ENCODE data around the gene GLP2R.
"Not testable (repeated sequence)": the region's sequence is repeated elsewhere in the genome, so short reads cannot be mapped to it uniquely, and the experiment has no call there.

The GLP2R gene

DNA sequence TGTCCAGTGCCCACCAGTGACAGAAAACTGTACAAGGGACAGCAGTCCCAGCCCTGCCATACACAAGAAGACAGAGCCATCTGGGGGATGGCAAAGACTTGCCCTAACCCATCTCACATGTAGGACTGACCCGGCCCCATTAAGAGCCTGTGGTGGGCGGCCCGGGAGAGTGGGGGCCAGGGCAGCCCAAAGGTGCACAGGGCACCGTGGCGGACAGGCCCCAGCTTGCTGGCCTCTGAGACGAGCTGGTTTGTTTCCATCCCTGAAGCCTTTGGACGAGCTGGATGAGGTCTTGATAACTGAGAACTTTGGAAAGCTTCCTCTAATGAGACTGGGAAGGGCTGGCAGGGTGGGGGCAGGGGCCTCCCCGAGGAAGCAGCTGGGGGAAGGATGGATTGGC lies 90.4 kb downstream of the GLP2R start:
- TF ChIP-seq, protein P1, sequence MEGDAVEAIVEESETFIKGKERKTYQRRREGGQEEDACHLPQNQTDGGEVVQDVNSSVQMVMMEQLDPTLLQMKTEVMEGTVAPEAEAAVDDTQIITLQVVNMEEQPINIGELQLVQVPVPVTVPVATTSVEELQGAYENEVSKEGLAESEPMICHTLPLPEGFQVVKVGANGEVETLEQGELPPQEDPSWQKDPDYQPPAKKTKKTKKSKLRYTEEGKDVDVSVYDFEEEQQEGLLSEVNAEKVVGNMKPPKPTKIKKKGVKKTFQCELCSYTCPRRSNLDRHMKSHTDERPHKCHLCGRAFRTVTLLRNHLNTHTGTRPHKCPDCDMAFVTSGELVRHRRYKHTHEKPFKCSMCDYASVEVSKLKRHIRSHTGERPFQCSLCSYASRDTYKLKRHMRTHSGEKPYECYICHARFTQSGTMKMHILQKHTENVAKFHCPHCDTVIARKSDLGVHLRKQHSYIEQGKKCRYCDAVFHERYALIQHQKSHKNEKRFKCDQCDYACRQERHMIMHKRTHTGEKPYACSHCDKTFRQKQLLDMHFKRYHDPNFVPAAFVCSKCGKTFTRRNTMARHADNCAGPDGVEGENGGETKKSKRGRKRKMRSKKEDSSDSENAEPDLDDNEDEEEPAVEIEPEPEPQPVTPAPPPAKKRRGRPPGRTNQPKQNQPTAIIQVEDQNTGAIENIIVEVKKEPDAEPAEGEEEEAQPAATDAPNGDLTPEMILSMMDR (IDR thresholded peaks at IDR 0.05; ENCODE audit: low read depth, low read length, missing control alignments), result no peak
- no peak for DNase-seq (ENCODE audit: low read depth)
- no peak overlapping the region for H3K4me3 ChIP-seq (ENCODE audit: low read depth, low read length)

DNA sequence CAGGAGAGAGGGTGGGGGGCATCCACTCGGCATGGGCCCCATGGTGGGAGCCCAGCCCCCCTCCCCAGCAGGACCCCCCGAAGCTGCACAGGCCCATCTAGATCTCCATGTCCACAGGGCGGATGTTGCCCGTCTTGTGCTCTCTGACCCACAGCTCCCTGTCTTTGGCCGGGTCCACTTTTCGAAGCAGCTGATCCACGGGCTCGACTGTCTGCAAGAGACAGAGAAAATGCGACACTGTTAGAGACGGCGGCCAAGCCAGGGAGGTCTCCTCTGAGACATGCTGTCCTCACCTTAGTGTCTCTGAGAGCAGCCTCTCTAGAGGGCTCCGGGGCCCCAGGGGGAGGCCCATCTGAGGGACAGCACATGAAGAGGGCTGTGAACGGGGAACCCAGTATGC lies 91.4 kb downstream of the GLP2R start:
- no peak overlapping the region for H3K4me3 ChIP-seq (ENCODE audit: low read depth, low read length)
- TF ChIP-seq, protein P1 (IDR thresholded peaks at IDR 0.05; ENCODE audit: low read depth, low read length, missing control alignments), result no peak

DNA sequence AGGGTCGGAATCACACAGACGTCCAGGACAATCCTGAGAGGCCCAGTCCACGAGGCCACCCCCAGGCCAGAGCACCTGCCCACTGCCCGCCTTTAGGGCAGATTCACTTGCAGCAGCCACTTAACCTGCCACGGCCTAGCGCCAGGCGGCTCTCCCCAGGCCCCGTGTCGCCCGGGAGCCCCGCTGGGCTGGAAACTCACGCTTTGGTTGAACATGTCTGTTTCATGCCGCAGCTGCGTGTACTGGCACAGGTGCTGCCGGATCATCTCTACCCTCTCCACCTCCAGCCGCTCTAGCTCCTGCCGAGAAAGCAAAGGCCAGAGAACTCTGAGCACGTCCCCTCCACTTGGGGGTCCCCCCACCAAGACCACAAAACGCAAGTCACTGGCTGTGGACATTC lies 92.1 kb downstream of the GLP2R start:
- H3K4me3 ChIP-seq (ENCODE audit: low read depth, low read length), result no peak overlapping the region
- DNase-seq (ENCODE audit: low read depth), result no peak
- TF ChIP-seq, protein P1 (IDR thresholded peaks at IDR 0.05; ENCODE audit: low read depth, low read length, missing control alignments), result no peak

More for the DNA sequence above, 91.4 kb downstream of the GLP2R start:
- no peak for DNase-seq (ENCODE audit: low read depth)

DNA sequence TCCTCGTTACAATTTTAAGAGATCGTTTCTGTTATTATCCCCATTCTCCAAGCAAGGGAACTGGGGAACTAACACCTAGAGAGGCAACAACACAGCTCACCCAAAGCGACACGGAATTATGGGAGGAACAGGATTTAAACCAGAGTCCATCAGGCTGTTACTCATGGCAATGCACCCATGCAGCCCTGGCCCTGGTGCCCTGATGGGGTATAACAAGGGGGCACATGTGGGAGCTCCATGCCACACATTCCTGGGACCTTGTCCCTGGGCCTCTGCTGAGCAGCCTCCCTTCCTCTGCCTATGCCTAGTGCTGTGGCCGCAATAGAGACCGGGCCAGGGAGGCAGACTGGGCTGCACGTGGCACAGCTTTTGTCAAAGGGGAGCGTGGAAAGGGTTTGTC lies 92.6 kb downstream of the GLP2R start:
- DNase-seq (ENCODE audit: low read depth), result no peak
- no peak overlapping the region for H3K4me3 ChIP-seq (ENCODE audit: low read depth, low read length)
- TF ChIP-seq, protein P1 (IDR thresholded peaks at IDR 0.05; ENCODE audit: low read depth, low read length, missing control alignments), result no peak

DNA sequence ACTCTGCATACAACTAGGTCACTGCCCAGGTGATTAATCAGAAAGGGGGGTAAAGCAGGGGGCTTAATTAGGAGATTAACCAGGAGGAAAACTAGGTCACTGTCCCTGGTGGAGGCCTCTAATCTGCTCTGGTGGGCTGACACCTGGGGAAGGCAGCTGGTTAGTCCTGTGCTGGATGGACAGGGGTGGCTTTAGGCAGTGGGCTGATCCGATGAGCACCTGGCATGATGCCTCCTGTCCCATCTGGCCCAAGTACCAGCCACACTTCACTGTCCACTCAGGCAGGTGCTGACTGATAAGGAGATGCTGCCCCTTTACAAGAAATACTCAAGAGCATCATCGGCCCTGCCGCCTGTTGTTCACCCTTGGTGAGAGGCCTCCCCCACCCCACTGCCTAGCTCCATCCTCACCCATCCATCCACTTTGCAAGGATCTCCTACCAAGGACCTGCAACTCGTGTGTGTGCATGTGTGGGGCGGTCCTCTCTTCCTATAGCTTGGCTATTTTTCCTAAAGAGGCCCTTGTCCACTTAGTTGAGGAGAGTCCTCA lies 93.2 kb downstream of the GLP2R start:
- H3K4me3 ChIP-seq (ENCODE audit: low read depth, low read length), result no peak overlapping the region
- DNase-seq (ENCODE audit: low read depth), result no peak
- TF ChIP-seq, protein P1 (IDR thresholded peaks at IDR 0.05; ENCODE audit: low read depth, low read length, missing control alignments), result no peak

DNA sequence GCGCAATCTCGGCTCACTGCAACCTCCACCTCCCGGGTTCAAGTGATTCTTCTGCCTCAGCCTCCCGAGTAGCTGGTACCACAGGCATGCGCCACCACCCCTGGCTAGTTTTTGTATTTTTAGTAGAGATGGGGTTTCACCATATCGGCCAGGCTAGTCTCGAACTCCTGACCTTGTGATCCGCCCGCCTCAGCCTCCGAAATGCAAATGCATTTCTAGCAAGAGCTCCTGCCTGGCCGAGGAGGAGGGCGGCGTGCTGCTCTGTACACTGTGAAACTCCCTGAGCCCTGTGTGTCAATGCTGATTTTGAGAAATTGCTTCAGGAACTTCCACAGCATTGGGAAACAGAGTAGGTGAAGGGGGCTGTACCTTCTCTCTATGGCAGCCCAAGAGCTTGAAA lies 95.5 kb downstream of the GLP2R start:
- DNase-seq (ENCODE audit: low read depth); H3K4me3 ChIP-seq (ENCODE audit: low read depth, low read length): not testable (repeated sequence)

DNA sequence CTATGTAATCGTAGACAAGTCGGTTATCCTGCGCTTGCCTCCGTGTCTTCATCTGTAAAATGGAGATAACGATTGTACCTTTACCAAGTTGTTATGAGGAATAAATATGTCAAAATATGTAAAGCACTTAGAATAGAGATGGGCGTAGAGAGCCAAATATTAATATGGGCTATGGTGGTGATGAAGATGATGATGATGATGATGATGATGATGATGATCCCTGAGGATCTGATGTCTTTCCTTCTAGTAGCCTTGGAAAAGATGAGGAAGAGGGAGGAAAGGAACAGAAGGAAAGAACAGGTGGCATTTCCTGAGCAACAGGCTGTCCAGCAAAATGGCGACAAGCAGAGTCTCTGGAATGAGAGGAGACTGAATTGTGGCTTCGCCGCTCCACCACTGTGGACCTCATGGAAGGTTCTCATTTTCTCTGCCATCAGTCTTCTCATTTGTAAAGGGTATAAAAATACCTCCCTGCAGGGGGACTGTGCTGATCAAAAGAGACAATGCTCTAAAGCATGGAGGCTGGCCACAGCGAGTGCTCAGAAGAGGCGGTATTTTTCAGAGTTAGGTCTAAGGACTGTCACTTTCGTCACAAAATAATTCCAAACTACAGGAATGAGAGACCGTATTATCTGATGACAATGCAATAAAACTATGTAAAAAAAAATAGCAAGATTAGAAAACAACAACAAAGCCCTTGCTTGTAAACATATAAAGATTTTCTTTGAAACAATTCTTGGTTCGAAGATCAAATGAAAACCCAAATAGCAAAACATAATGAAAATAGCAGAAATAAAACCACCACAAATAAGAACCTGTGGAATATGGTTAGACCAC lies 96.5 kb downstream of the GLP2R start:
- TF ChIP-seq, protein P1 (IDR thresholded peaks at IDR 0.05; ENCODE audit: low read depth, low read length, missing control alignments), result no peak
- DNase-seq (ENCODE audit: low read depth), result no peak
- H3K4me3 ChIP-seq (ENCODE audit: low read depth, low read length), result no peak overlapping the region
